ENCODE results near the gene RP9. TPM values are rescaled to one million over a fixed set of nuclear protein-coding genes. Genes with fewer than 3 reads are reported as not detected.

The RP9 gene
- total RNA-seq, 1 experiment from 2014 or later, result 29.1 TPM

Other genes starting within 250 kb of the RP9 start
- 27.2 and 27.4 TPM in 2 replicates for gene KBTBD2, start 217.6 kb downstream of the RP9 start, total RNA-seq (2022)
- gene FKBP9, start 152.0 kb downstream of the RP9 start, total RNA-seq (2022), result 111 and 139 TPM in 2 replicates
- 35.4 and 49.5 TPM in 2 replicates for gene NT5C3A, start 46.6 kb downstream of the RP9 start, total RNA-seq (2022)
- gene BBS9, start 20.2 kb upstream of the RP9 start, total RNA-seq (2022), result 5.1 and 7.2 TPM in 2 replicates